ENCODE measurements around the gene OXGR1. TPM values are rescaled to one million over a fixed set of nuclear protein-coding genes. Genes with fewer than 3 reads are reported as not detected.
"Not testable (repeated sequence)": the region's sequence is repeated elsewhere in the genome, so short reads cannot be mapped to it uniquely, and the experiment has no call there.

Gene OXGR1
- total RNA-seq, 1 donor from 2014 or later: 0.88 TPM

DNA sequence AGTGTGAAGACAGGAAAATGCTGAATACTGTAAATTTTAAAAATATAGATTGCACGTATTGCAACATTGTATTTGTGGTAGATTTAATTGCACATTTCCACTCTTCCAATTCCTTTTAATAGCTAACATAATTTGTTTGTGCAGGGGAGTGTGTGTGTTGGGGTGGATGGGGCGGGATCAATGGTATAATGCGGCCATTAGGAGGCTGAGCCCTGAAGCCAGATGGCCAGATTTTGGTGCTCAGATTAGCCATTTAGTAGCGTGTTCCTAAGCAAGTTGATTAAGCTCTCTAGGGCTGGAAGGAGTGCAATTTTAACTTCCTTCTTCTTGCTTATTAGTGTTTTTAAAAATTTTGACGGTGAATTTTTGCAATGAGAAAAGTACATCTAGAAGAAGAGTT is 5.8 kb downstream of the OXGR1 start:
- Histone ChIP-seq H3K9ac (no peak overlapping the region), H3F3A (ENCODE audit: low read depth) (peaks cover 5% of the 10 kb centered on the region), H4K20me1 (ENCODE audit: low read depth) (no peaks in the 10 kb centered on the region), H3K36me3 (no peaks in the 10 kb centered on the region), H2AFZ (replicated peaks) (no peak overlapping the region), H3K9me3 (ENCODE audit: low read depth) (no peaks in the 10 kb centered on the region), H3K4me3 (no peak overlapping the region), H3K4me2 (no peak overlapping the region), H3K79me2 (ENCODE audit: low read depth) (no peaks in the 10 kb centered on the region), H3K27me3 (peaks cover 10% of the 10 kb centered on the region), H3K4me1 (peaks cover 18% of the 10 kb centered on the region), H3K27ac (no peak overlapping the region)
- no peaks in the 10 kb centered on the region for H3K36me3 Mint-ChIP-seq
- H3K9me3 Mint-ChIP-seq: no peaks in the 10 kb centered on the region
- no peak for DNase-seq (ENCODE audit: low spot score)
- no peak overlapping the region for H3K27ac Mint-ChIP-seq
- H3K4me3 Mint-ChIP-seq: no peak overlapping the region
- peaks cover 15% of the 10 kb centered on the region for H3K4me1 Mint-ChIP-seq
- TF ChIP-seq EZH2phosphoT487 (IDR thresholded peaks at IDR 0.05): no peak
- no peak for TF ChIP-seq EZH2 (IDR thresholded peaks at IDR 0.05)
- TF ChIP-seq, protein P1, sequence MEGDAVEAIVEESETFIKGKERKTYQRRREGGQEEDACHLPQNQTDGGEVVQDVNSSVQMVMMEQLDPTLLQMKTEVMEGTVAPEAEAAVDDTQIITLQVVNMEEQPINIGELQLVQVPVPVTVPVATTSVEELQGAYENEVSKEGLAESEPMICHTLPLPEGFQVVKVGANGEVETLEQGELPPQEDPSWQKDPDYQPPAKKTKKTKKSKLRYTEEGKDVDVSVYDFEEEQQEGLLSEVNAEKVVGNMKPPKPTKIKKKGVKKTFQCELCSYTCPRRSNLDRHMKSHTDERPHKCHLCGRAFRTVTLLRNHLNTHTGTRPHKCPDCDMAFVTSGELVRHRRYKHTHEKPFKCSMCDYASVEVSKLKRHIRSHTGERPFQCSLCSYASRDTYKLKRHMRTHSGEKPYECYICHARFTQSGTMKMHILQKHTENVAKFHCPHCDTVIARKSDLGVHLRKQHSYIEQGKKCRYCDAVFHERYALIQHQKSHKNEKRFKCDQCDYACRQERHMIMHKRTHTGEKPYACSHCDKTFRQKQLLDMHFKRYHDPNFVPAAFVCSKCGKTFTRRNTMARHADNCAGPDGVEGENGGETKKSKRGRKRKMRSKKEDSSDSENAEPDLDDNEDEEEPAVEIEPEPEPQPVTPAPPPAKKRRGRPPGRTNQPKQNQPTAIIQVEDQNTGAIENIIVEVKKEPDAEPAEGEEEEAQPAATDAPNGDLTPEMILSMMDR (IDR thresholded peaks at IDR 0.05): no peak
- H3K27me3 Mint-ChIP-seq (ENCODE audit: insufficient read depth, low read depth): peaks cover 4% of the 10 kb centered on the region

DNA sequence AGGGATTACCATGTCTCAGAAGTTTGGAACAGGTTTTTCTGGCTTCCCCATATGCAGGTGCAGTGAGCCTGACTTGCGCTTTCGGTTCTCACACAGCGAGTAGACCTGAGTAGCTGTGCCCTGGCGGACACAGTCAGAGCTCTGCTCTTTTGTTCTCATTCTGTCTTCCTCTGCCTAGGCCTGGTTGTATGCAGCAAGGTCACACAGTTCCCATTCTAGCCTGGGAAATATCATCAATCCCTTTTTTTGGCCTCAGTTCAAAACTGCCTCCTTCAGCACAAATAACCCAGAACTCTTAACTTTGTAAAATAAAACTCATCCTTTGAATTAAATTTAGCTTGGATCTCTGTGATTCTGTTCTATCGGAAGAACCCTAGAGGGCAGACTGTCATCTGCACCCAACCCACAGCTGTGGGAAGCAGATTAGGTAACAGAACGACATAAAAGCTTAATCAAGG is 10.2 kb downstream of the OXGR1 start:
- Histone ChIP-seq H3F3A (ENCODE audit: low read depth) (peaks cover 5% of the 10 kb centered on the region), H3K4me3 (peak overlapping the region; percentile 27), H3K4me2 (peak overlapping the region; percentile 63), H3K9ac (no peak overlapping the region), H2AFZ (replicated peaks) (peak overlapping the region; percentile 69), H3K27ac (no peak overlapping the region), H3K4me1 (peaks cover 9% of the 10 kb centered on the region), H3K79me2 (ENCODE audit: low read depth) (no peaks in the 10 kb centered on the region), H3K36me3 (no peaks in the 10 kb centered on the region), H3K27me3 (peaks cover 15% of the 10 kb centered on the region), H3K9me3 (ENCODE audit: low read depth) (no peaks in the 10 kb centered on the region), H4K20me1 (ENCODE audit: low read depth) (no peaks in the 10 kb centered on the region)
- TF ChIP-seq, protein P1 (IDR thresholded peaks at IDR 0.05): peak; percentile 50
- TF ChIP-seq EZH2 (IDR thresholded peaks at IDR 0.05): no peak
- no peak overlapping the region for H3K27ac Mint-ChIP-seq
- no peaks in the 10 kb centered on the region for H3K36me3 Mint-ChIP-seq
- no peaks in the 10 kb centered on the region for H3K27me3 Mint-ChIP-seq (ENCODE audit: insufficient read depth, low read depth)
- H3K4me1 Mint-ChIP-seq: peaks cover 12% of the 10 kb centered on the region
- H3K4me3 Mint-ChIP-seq: no peak overlapping the region
- H3K9me3 Mint-ChIP-seq: no peaks in the 10 kb centered on the region
- peak; percentile 62 for DNase-seq (ENCODE audit: low spot score)

DNA sequence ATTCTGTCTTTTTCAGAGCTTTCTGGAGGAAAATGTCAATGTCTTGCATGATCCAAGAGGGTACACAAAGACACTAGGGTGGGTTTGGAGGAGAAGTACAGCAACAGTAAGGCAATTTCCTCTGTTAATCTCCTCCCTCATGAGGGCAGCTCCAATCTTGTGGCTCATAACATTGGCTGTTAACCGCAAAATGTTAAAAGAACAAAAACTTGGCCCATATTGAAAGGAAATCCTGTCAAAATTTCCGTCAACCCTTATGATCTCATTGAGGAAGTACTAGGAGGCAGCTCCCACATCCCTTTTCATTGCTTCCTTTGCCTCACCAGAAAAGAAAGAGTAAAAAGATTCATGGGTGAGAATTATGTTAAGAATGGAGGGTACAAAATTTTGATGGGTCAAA is 11.6 kb downstream of the OXGR1 start:
- H3K79me2 ChIP-seq (ENCODE audit: low read depth): no peaks in the 10 kb centered on the region
- H4K20me1 ChIP-seq (ENCODE audit: low read depth): no peaks in the 10 kb centered on the region
- no peak overlapping the region for H3K27ac ChIP-seq
- H3K4me3 ChIP-seq: no peak overlapping the region
- H3K9ac ChIP-seq: no peak overlapping the region
- no peaks in the 10 kb centered on the region for H3K36me3 ChIP-seq
- peaks cover 12% of the 10 kb centered on the region for H3K4me1 Mint-ChIP-seq
- peaks cover 5% of the 10 kb centered on the region for H3F3A ChIP-seq (ENCODE audit: low read depth)
- no peak overlapping the region for H3K27ac Mint-ChIP-seq
- H3K4me3 Mint-ChIP-seq: no peak overlapping the region
- peaks cover 15% of the 10 kb centered on the region for H3K27me3 ChIP-seq
- no peaks in the 10 kb centered on the region for H3K9me3 Mint-ChIP-seq
- H3K4me2 ChIP-seq: no peak overlapping the region
- TF ChIP-seq, protein P1 (IDR thresholded peaks at IDR 0.05): no peak
- TF ChIP-seq EZH2 (IDR thresholded peaks at IDR 0.05): no peak
- no peak for TF ChIP-seq EZH2phosphoT487 (IDR thresholded peaks at IDR 0.05)
- peaks cover 3% of the 10 kb centered on the region for H3K27me3 Mint-ChIP-seq (ENCODE audit: insufficient read depth, low read depth)
- no peaks in the 10 kb centered on the region for H3K9me3 ChIP-seq (ENCODE audit: low read depth)
- H3K4me1 ChIP-seq: peaks cover 9% of the 10 kb centered on the region
- no peak for DNase-seq (ENCODE audit: low spot score)
- no peaks in the 10 kb centered on the region for H3K36me3 Mint-ChIP-seq
- H2AFZ ChIP-seq (replicated peaks): no peak overlapping the region

DNA sequence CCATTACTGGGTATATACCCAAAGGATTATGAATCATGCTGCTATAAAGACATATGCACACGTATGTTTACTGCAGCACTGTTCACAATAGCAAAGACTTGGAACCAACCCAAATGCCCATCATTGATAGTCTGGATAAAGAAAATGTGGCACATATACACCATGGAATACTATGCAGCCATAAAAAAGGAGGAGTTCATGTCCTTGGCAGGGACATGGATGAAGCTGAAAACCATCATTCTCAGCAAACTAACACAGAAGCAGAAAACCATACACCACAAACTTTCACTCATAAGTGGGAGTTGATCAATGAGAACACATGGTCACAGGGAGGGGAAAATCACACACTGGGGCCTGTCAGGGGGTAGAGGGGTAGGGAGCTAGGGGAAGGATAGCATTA is 14.4 kb downstream of the OXGR1 start:
- not testable (repeated sequence) for H3F3A ChIP-seq (ENCODE audit: low read depth); H3K4me3 Mint-ChIP-seq; H3K79me2 ChIP-seq (ENCODE audit: low read depth); DNase-seq (ENCODE audit: low spot score); H3K4me2 ChIP-seq; H3K36me3 ChIP-seq; H4K20me1 ChIP-seq (ENCODE audit: low read depth); H3K36me3 Mint-ChIP-seq; H3K27me3 Mint-ChIP-seq (ENCODE audit: insufficient read depth, low read depth); H3K27ac Mint-ChIP-seq; H3K4me3 ChIP-seq; H3K27ac ChIP-seq; H3K9ac ChIP-seq; H3K9me3 ChIP-seq (ENCODE audit: low read depth); H2AFZ ChIP-seq (replicated peaks); H3K9me3 Mint-ChIP-seq; H3K4me1 ChIP-seq
- H3K4me1 Mint-ChIP-seq: peaks cover 12% of the 10 kb centered on the region
- peaks cover 15% of the 10 kb centered on the region for H3K27me3 ChIP-seq
